RPMI7951 (cell line): Measurements from ENCODE around the gene SCAP. TPM values are rescaled to one million over a fixed set of nuclear protein-coding genes. Genes with fewer than 3 reads are reported as not detected.

Source experiments
- DNase-seq: peaks from one replicate; pipeline ENCODE4 v3.0.0-alpha.2; 2012; ENCODE audit warnings: low read depth
- total RNA-seq: library from RNA; depleted of rRNA; stranded (reverse); fragments of >200 nt; shearing (Covaris generic); gene quantifications from 2 replicates; pipeline ENCODE4 v1.2.3, GENCODE V29; 2014

Gene SCAP
- total RNA-seq, 1 experiment from 2014 or later, result 37.4 TPM

- DNase-seq, result no peak
These were observed 43.1 kb downstream of the SCAP start for GRCh38 chr3:47432673-47433072.

- DNase-seq, result no peak
These were observed 44.5 kb downstream of the SCAP start for GRCh38 chr3:47431225-47431624.

GRCh38 chr3:47430606-47431005 lies 45.1 kb downstream of the SCAP start:
- no peak for DNase-seq

- no peak for DNase-seq
These were observed 46.1 kb downstream of the SCAP start for GRCh38 chr3:47429476-47430270.

- DNase-seq, result no peak
These were observed 47.1 kb downstream of the SCAP start for GRCh38 chr3:47428662-47429061.

- DNase-seq, result no peak
These were observed 47.9 kb downstream of the SCAP start for GRCh38 chr3:47427866-47428265.

- DNase-seq, result no peak
These were observed 49.8 kb downstream of the SCAP start for GRCh38 chr3:47425959-47426358.

- no peak for DNase-seq
These were observed 50.4 kb downstream of the SCAP start for GRCh38 chr3:47425383-47425778.

- DNase-seq, result no peak
These were observed 51.0 kb downstream of the SCAP start for GRCh38 chr3:47424434-47425382.

- no peak for DNase-seq
These were observed 52.1 kb downstream of the SCAP start for GRCh38 chr3:47423548-47424145.

- no peak for DNase-seq
These were observed 53.0 kb downstream of the SCAP start for GRCh38 chr3:47422743-47423142.

- peak; percentile 26 for DNase-seq
These were observed 53.7 kb downstream of the SCAP start for GRCh38 chr3:47421741-47422649.

- peak; percentile 83 for DNase-seq
These were observed 54.9 kb downstream of the SCAP start for GRCh38 chr3:47420511-47421484.

- DNase-seq, result no peak
These were observed 55.7 kb downstream of the SCAP start for GRCh38 chr3:47420044-47420430.

GRCh38 chr3:47419083-47420043 lies 56.4 kb downstream of the SCAP start:
- DNase-seq, result no peak

GRCh38 chr3:47418167-47419082 lies 57.3 kb downstream of the SCAP start:
- no peak for DNase-seq

GRCh38 chr3:47416041-47416440 lies 59.7 kb downstream of the SCAP start:
- DNase-seq, result no peak
